Vagina (tissue), 2 donors: ENCODE data around the gene VSIR.

Experiments
- CTCF ChIP-seq, 3 experiments: fragments of 450-650 bp in 2 of 3; fragments of 200-600 bp in 1 of 3; sonication (generic) in 1 of 3; IDR thresholded peaks; one replicate each; pipeline ENCODE4 v1.5.1; 2017 to 2019; ENCODE audit warnings: antibody characterized with exemption in 3 of 3, mild to moderate bottlenecking in 2 of 3, moderate library complexity in 2 of 3
- POLR2A ChIP-seq, 2 donors: fragments of 450-650 bp; IDR thresholded peaks; one replicate each; pipeline ENCODE4 v1.6.1; 2017; ENCODE audit warnings: antibody characterized with exemption in 2 of 2, mild to moderate bottlenecking in 2 of 2, moderate library complexity in 2 of 2
- POLR2AphosphoS5 ChIP-seq, 2 donors: sonication (generic); formaldehyde crosslinking; IDR thresholded peaks; one replicate each; pipeline ENCODE4 v1.9.0; 2017; ENCODE audit warnings: antibody characterized with exemption in 2 of 2, mild to moderate bottlenecking in 2 of 2, low read depth in 1 of 2; ENCODE audit not compliant: insufficient read depth in 1 of 2

- TF ChIP-seq POLR2A (IDR thresholded peaks at IDR 0.05), result no peak
- no peak for TF ChIP-seq POLR2AphosphoS5 (IDR thresholded peaks at IDR 0.05; ENCODE audit: insufficient read depth in 1 of 2, low read depth in 1 of 2)
- no peak for TF ChIP-seq CTCF (IDR thresholded peaks at IDR 0.05)
Observed at GRCh38 chr10:71799112-71799511, 25.8 kb upstream of the VSIR start.
